DND-41 (cell line): ENCODE measurements around the gene ABLIM1.

Experiments
- ATAC-seq: fragments of 200-7000 bp; cut with Tn5 transposase; 3 replicates; pipeline ENCODE4 v1.9.1; 2021; ENCODE audit warnings: low read depth; ENCODE audit not compliant: insufficient read depth
- DNase-seq: peaks from one replicate; pipeline ENCODE4 v3.0.0-alpha.2; 2020
- H2AFZ ChIP-seq: 2 replicates; pipeline ENCODE4 v1.6.0; 2012; ENCODE audit warnings: low read depth, low read length
- H3K27ac ChIP-seq: 2 replicates; pipeline ENCODE4 v1.5.1; 2012; ENCODE audit warnings: low read length, inconsistent platforms
- H3K27me3 ChIP-seq: fragments of 200-600 bp; sonication (generic); 2 replicates; pipeline ENCODE4 v1.6.0; 2012; ENCODE audit warnings: low read length, mild to moderate bottlenecking, inconsistent platforms; ENCODE audit not compliant: insufficient read depth, poor library complexity
- H3K36me3 ChIP-seq: 2 replicates; pipeline ENCODE4 v1.5.1; 2012; ENCODE audit warnings: low read length, inconsistent platforms; ENCODE audit not compliant: insufficient read depth
- H3K4me1 ChIP-seq: 2 replicates; pipeline ENCODE4 v1.5.1; 2012; ENCODE audit warnings: mild to moderate bottlenecking, low read length; ENCODE audit not compliant: insufficient read depth
- H3K4me2 ChIP-seq: 2 replicates; pipeline ENCODE4 v1.6.0; 2012; ENCODE audit warnings: mild to moderate bottlenecking, moderate library complexity, low read length, inconsistent platforms; ENCODE audit not compliant: insufficient read depth
- H3K4me3 ChIP-seq, 2 experiments: fragments of 200-600 bp in 1 of 2; shearing (Covaris generic) in 1 of 2; 2 replicates each; pipeline ENCODE4 v1.5.1; 2012 to 2016; ENCODE audit warnings: inconsistent platforms in 2 of 2, low read length in 2 of 2, mild to moderate bottlenecking in 2 of 2, low read depth in 1 of 2, moderate library complexity in 1 of 2
- H3K79me2 ChIP-seq: 2 replicates; pipeline ENCODE4 v1.6.0; 2012; ENCODE audit warnings: low read length, inconsistent platforms; ENCODE audit not compliant: insufficient read depth
- H3K9ac ChIP-seq: 2 replicates; pipeline ENCODE4 v1.6.0; 2012; ENCODE audit warnings: low read depth, mild to moderate bottlenecking, inconsistent platforms, low read length, moderate library complexity
- H3K9me3 ChIP-seq: 2 replicates; pipeline ENCODE4 v1.5.1; 2012; ENCODE audit warnings: low read length, moderate library complexity, mild to moderate bottlenecking, inconsistent platforms; ENCODE audit not compliant: insufficient read depth, severe bottlenecking
- H4K20me1 ChIP-seq: 2 replicates; pipeline ENCODE4 v1.6.0; 2012; ENCODE audit warnings: low read length; ENCODE audit not compliant: insufficient read depth
- CTCF ChIP-seq: IDR thresholded peaks from 2 replicates; pipeline ENCODE4 v1.5.1; 2012; ENCODE audit warnings: borderline replicate concordance, low read length, moderate library complexity, mild to moderate bottlenecking; ENCODE audit not compliant: poor library complexity, severe bottlenecking; ENCODE audit errors: extremely low read depth
- EZH2 ChIP-seq: IDR thresholded peaks from 3 replicates; pipeline ENCODE4 v1.6.1; 2012; ENCODE audit warnings: borderline replicate concordance, low read depth, mild to moderate bottlenecking, moderate library complexity, low read length, inconsistent platforms; ENCODE audit not compliant: severe bottlenecking

Gene ABLIM1

GRCh38 chr10:114395366-114396022 lies 262.6 kb downstream of the ABLIM1 start:
- Histone ChIP-seq H3K4me3 (no peak overlapping the region), H2AFZ (no peak overlapping the region), H3K27me3 (peaks cover 45% of the 10 kb centered on the region), H3K9me3 (no peaks in the 10 kb centered on the region), H3K79me2 (no peaks in the 10 kb centered on the region), H3K36me3 (no peaks in the 10 kb centered on the region), H4K20me1 (no peaks in the 10 kb centered on the region), H3K4me1 (no peaks in the 10 kb centered on the region), H3K9ac (no peak overlapping the region), H3K27ac (no peak overlapping the region), H3K4me2 (no peak overlapping the region)
- no peak for TF ChIP-seq CTCF
- no peak for TF ChIP-seq EZH2
- DNase-seq, result no peak
- no peak for ATAC-seq

- Histone ChIP-seq H3K4me2 (no peak overlapping the region), H3K9ac (no peak overlapping the region), H3K27ac (no peak overlapping the region), H2AFZ (no peak overlapping the region), H3K9me3 (no peaks in the 10 kb centered on the region), H3K4me1 (no peaks in the 10 kb centered on the region), H4K20me1 (no peaks in the 10 kb centered on the region), H3K79me2 (no peaks in the 10 kb centered on the region), H3K27me3 (peaks cover 45% of the 10 kb centered on the region), H3K36me3 (no peaks in the 10 kb centered on the region), H3K4me3 (no peak overlapping the region)
- ATAC-seq (no peak), DNase-seq (no peak)
- no peak for TF ChIP-seq CTCF
- TF ChIP-seq EZH2, result no peak
Observed at GRCh38 chr10:114394531-114394930, 263.5 kb downstream of the ABLIM1 start.

GRCh38 chr10:114393886-114394285 lies 264.2 kb downstream of the ABLIM1 start:
- Histone ChIP-seq H3K79me2 (no peaks in the 10 kb centered on the region), H3K4me1 (no peaks in the 10 kb centered on the region), H3K9ac (no peak overlapping the region), H3K4me3 (no peak overlapping the region), H3K27me3 (peaks cover 42% of the 10 kb centered on the region), H2AFZ (no peak overlapping the region), H4K20me1 (no peaks in the 10 kb centered on the region), H3K27ac (no peak overlapping the region), H3K9me3 (no peaks in the 10 kb centered on the region), H3K36me3 (no peaks in the 10 kb centered on the region), H3K4me2 (no peak overlapping the region)
- TF ChIP-seq EZH2 (no peak), CTCF (no peak)
- no peak for ATAC-seq
- DNase-seq, result no peak
